A549 (cell line): Measurements from ENCODE around the gene RUNX3. TPM values are rescaled to one million over a fixed set of nuclear protein-coding genes. Genes with fewer than 3 reads are reported as not detected.

ENCODE experiments used
- ATAC-seq, 2 experiments: fragments of 200-7000 bp in 1 of 2; fragments of >200 bp in 1 of 2; cut with Nextera tagmentation in 1 of 2; cut with Tn5 transposase in 1 of 2; 3 replicates each; pipeline versions ENCODE4 v1.8.0 to v1.9.1; 2018 to 2020; ENCODE audit warnings: mild to moderate bottlenecking in 1 of 2, moderate library complexity in 1 of 2
- CTCF ChIA-PET: fragments of 300-600 bp; sonication (Branson Sonifier 250); formaldehyde crosslinking; extraction: SDS; loops from one replicate; lab custom pipeline; 2021; ENCODE audit warnings: antibody characterized with exemption, inconsistent platforms; lab: Yijun Ruan, JAX
- POLR2A ChIA-PET: fragments of 350-600 bp; formaldehyde crosslinking; extraction: SDS; loops from one replicate; lab custom pipeline; 2021; ENCODE audit warnings: antibody characterized with exemption, inconsistent platforms; lab: Yijun Ruan, JAX
- DNase-seq, 2 experiments: peaks; one replicate each; pipeline versions ENCODE4 v3.0.0 to v3.0.0-alpha.2; 2011 to 2016; ENCODE audit warnings: low read depth in 1 of 2, low spot score in 1 of 2
- FAIRE-seq: peaks from 2 replicates; lab custom pipeline; 2011; peaks lifted over from hg19 to GRCh38; lab: Jason Lieb, UNC
- H3K27ac ChIP-seq, 2 experiments: fragments of >200 bp; sonication (Bioruptor Twin); formaldehyde crosslinking; 3 replicates each; pipeline ENCODE4 v1.5.1; 2016 to 2017
- H3K4me1 ChIP-seq: fragments of >200 bp; sonication (Bioruptor Twin); formaldehyde crosslinking; 3 replicates; pipeline ENCODE4 v1.6.1; 2016
- H3K4me2 ChIP-seq: fragments of >200 bp; sonication (Bioruptor Twin); formaldehyde crosslinking; 3 replicates; pipeline ENCODE4 v1.6.1; 2016
- H3K4me3 ChIP-seq: fragments of >200 bp; sonication (Bioruptor Twin); formaldehyde crosslinking; 3 replicates; pipeline ENCODE4 v1.5.1; 2016
- H3K9me3 ChIP-seq: fragments of >200 bp; sonication (Bioruptor Twin); formaldehyde crosslinking; 3 replicates; pipeline ENCODE4 v1.6.1; 2016
- BHLHE40 ChIP-seq: IDR thresholded peaks from 2 replicates; pipeline ENCODE4 v1.6.1; 2012; ENCODE audit warnings: low read depth, low read length, inconsistent platforms
- CBX2 ChIP-seq: fragments of 200-600 bp; sonication (generic); IDR thresholded peaks from 2 replicates; pipeline ENCODE4 v1.6.1; 2016; ENCODE audit warnings: low read depth, mild to moderate bottlenecking, borderline replicate concordance
- CBX8 ChIP-seq: fragments of 200-600 bp; sonication (generic); IDR thresholded peaks from 2 replicates; pipeline ENCODE4 v1.6.1; 2016
- CEBPB ChIP-seq, 2 experiments: fragments of >200 bp in 1 of 2; sonication (Bioruptor Twin) in 1 of 2; formaldehyde crosslinking in 1 of 2; IDR thresholded peaks; 2 replicates each; pipeline ENCODE4 v1.6.1; 2012 to 2016
- CHD2 ChIP-seq: fragments of 150-350 bp; IDR thresholded peaks from 2 replicates; pipeline ENCODE4 v1.6.1; 2014; ENCODE audit warnings: low read length; ENCODE audit not compliant: partially characterized antibody
- CHD4 ChIP-seq: fragments of 200-600 bp; sonication (generic); IDR thresholded peaks from 2 replicates; pipeline ENCODE4 v1.6.1; 2016; ENCODE audit warnings: antibody characterized with exemption, mild to moderate bottlenecking, borderline replicate concordance
- E2F6 ChIP-seq: IDR thresholded peaks from 2 replicates; pipeline ENCODE4 v1.6.1; 2012; ENCODE audit warnings: low read depth, borderline replicate concordance
- EHF ChIP-seq: fragments of 250-450 bp; sonication (Bioruptor Pico); IDR thresholded peaks from 2 replicates; pipeline ENCODE4 v1.5.0; 2020; ENCODE audit warnings: mild to moderate bottlenecking
- EHMT2 ChIP-seq: fragments of 200-600 bp; sonication (generic); IDR thresholded peaks from 2 replicates; pipeline ENCODE4 v1.6.1; 2016; ENCODE audit warnings: antibody characterized with exemption, low read depth, mild to moderate bottlenecking, moderate library complexity
- ELK1 ChIP-seq: fragments of 150-350 bp; IDR thresholded peaks from 2 replicates; pipeline ENCODE4 v1.6.1; 2014; ENCODE audit warnings: low read depth, mild to moderate bottlenecking, low read length
- EP300 ChIP-seq, 2 experiments: fragments of >200 bp; sonication (Bioruptor Twin); formaldehyde crosslinking; IDR thresholded peaks; 2 replicates in 1 of 2; 3 replicates in 1 of 2; pipeline ENCODE4 v1.6.1; 2016 to 2017
- FOXS1 ChIP-seq: fragments of 250-450 bp; sonication (Bioruptor Pico); IDR thresholded peaks from 2 replicates; pipeline ENCODE4 v1.5.0; 2020; ENCODE audit warnings: mild to moderate bottlenecking, moderate library complexity
- HEYL ChIP-seq: fragments of 250-450 bp; sonication (Bioruptor Pico); IDR thresholded peaks from 2 replicates; pipeline ENCODE4 v1.8.0; 2021; ENCODE audit warnings: mild to moderate bottlenecking, moderate library complexity
- HOXA7 ChIP-seq: fragments of 250-450 bp; sonication (Bioruptor Pico); IDR thresholded peaks from 2 replicates; pipeline ENCODE4 v1.5.0; 2020; ENCODE audit warnings: mild to moderate bottlenecking, moderate library complexity
- KDM1A ChIP-seq: fragments of 200-600 bp; sonication (generic); IDR thresholded peaks from 2 replicates; pipeline ENCODE4 v1.6.1; 2016; ENCODE audit warnings: low read depth, mild to moderate bottlenecking
- KDM5A ChIP-seq: fragments of 200-600 bp; sonication (generic); IDR thresholded peaks from 2 replicates; pipeline ENCODE4 v1.6.1; 2016; ENCODE audit warnings: antibody characterized with exemption, mild to moderate bottlenecking
- MAFK ChIP-seq: fragments of 450-650 bp; IDR thresholded peaks from 2 replicates; pipeline ENCODE4 v1.6.1; 2014; ENCODE audit not compliant: partially characterized antibody
- NFE2L2 ChIP-seq: fragments of 150-350 bp; conservative IDR thresholded peaks from 2 replicates; pipeline ENCODE4 v1.6.1; 2014; ENCODE audit warnings: low read length
- NR3C1 ChIP-seq: fragments of >200 bp; sonication (Bioruptor Twin); formaldehyde crosslinking; IDR thresholded peaks from 3 replicates; pipeline ENCODE4 v1.6.1; 2017
- PBX3 ChIP-seq: IDR thresholded peaks from 2 replicates; pipeline ENCODE4 v1.6.1; 2012
- POLR2A ChIP-seq: IDR thresholded peaks from 2 replicates; pipeline ENCODE4 v1.6.1; 2012; ENCODE audit warnings: mild to moderate bottlenecking, low read length
- RFX5 ChIP-seq: fragments of 450-650 bp; IDR thresholded peaks from 2 replicates; pipeline ENCODE4 v1.7.1; 2014; ENCODE audit warnings: antibody characterized with exemption, mild to moderate bottlenecking, moderate library complexity
- SMC3 ChIP-seq: fragments of >200 bp; sonication (Bioruptor Twin); formaldehyde crosslinking; IDR thresholded peaks from 3 replicates; pipeline ENCODE4 v1.6.1; 2018; ENCODE audit warnings: inconsistent platforms
- ZFP36 ChIP-seq: fragments of 450-650 bp; IDR thresholded peaks from 2 replicates; pipeline ENCODE4 v1.6.1; 2014; ENCODE audit warnings: borderline replicate concordance; ENCODE audit not compliant: partially characterized antibody
- WGBS: methylation state at CpG from one replicate; pipeline ENCODE4 v1.1.6; 2017; ENCODE audit errors: missing lambda C conversion rate; 5-methylcytosine and 5-hydroxymethylcytosine counted together
- polyA plus RNA-seq, 4 experiments: library from polyadenylated mRNA; depleted of rRNA in 3 of 4; stranded (reverse); fragments of >200 nt; fragmentation: RNase III in 1 of 4; extraction: RNeasy Plus Mini Kit Qiagen cat#74134 plus additional on column Dnase treatment in 1 of 4; gene quantifications; 2 replicates in 3 of 4; 3 replicates in 1 of 4; pipeline ENCODE4 v1.2.3, GENCODE V29; 2011 to 2017
- TF ChIP-seq, protein P1 (sequence below): IDR thresholded peaks from 2 replicates; pipeline ENCODE4 v1.6.1; 2012
- TF ChIP-seq, protein P2 (sequence below): fragments of 200-600 bp; sonication (generic); IDR thresholded peaks from 2 replicates; pipeline ENCODE4 v1.6.1; 2016; ENCODE audit warnings: antibody characterized with exemption, mild to moderate bottlenecking, moderate library complexity
- TF ChIP-seq, protein P3 (sequence below): fragments of 450-650 bp; IDR thresholded peaks from 2 replicates; pipeline ENCODE4 v1.6.1; 2014; ENCODE audit warnings: antibody characterized with exemption

RUNX3 gene
- polyA plus RNA-seq, 2 of the 4 experiments (the other 2 are of a cell fraction) = 1.4 to 4.0 TPM

- no peak overlapping the region for H3K4me3 ChIP-seq
- ATAC-seq (no peak), FAIRE-seq (no peak), DNase-seq (no peak)
- no peak overlapping the region for H3K27ac ChIP-seq
- TF ChIP-seq KDM1A (no peak), FOXS1 (CRISPR knock-in tag) (no peak), POLR2A (no peak), CBX2 (no peak), EHMT2 (no peak), MAFK (no peak), CEBPB (IDR thresholded peaks at IDR 0.05) (no peak), BHLHE40 (no peak), RFX5 (no peak)
- TF ChIP-seq, protein P1, sequence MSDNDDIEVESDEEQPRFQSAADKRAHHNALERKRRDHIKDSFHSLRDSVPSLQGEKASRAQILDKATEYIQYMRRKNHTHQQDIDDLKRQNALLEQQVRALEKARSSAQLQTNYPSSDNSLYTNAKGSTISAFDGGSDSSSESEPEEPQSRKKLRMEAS = no peak
- TF ChIP-seq, protein P2, sequence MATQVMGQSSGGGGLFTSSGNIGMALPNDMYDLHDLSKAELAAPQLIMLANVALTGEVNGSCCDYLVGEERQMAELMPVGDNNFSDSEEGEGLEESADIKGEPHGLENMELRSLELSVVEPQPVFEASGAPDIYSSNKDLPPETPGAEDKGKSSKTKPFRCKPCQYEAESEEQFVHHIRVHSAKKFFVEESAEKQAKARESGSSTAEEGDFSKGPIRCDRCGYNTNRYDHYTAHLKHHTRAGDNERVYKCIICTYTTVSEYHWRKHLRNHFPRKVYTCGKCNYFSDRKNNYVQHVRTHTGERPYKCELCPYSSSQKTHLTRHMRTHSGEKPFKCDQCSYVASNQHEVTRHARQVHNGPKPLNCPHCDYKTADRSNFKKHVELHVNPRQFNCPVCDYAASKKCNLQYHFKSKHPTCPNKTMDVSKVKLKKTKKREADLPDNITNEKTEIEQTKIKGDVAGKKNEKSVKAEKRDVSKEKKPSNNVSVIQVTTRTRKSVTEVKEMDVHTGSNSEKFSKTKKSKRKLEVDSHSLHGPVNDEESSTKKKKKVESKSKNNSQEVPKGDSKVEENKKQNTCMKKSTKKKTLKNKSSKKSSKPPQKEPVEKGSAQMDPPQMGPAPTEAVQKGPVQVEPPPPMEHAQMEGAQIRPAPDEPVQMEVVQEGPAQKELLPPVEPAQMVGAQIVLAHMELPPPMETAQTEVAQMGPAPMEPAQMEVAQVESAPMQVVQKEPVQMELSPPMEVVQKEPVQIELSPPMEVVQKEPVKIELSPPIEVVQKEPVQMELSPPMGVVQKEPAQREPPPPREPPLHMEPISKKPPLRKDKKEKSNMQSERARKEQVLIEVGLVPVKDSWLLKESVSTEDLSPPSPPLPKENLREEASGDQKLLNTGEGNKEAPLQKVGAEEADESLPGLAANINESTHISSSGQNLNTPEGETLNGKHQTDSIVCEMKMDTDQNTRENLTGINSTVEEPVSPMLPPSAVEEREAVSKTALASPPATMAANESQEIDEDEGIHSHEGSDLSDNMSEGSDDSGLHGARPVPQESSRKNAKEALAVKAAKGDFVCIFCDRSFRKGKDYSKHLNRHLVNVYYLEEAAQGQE = no peak
- TF ChIP-seq, protein P3, sequence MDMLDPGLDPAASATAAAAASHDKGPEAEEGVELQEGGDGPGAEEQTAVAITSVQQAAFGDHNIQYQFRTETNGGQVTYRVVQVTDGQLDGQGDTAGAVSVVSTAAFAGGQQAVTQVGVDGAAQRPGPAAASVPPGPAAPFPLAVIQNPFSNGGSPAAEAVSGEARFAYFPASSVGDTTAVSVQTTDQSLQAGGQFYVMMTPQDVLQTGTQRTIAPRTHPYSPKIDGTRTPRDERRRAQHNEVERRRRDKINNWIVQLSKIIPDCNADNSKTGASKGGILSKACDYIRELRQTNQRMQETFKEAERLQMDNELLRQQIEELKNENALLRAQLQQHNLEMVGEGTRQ = no peak
- no peaks in the 10 kb centered on the region for H3K9me3 ChIP-seq
- CTCF ChIA-PET = interaction anchor here (1.1 to 1.5 kb wide), 2 partner anchors 20 to 150 kb away, joined by 4 to 5 read pairs; no protein-coding TSS in a partner anchor
- H3K4me1 ChIP-seq = 0 out of 3 replicates have a peak, but pooled peaks cover 3% of the 10 kb centered on the region
- H3K4me2 ChIP-seq = no peak overlapping the region
- POLR2A ChIA-PET = no interaction called here
- whole genome bisulfite sequencing = 51% methylated on average over 6 of the region's 6 CpGs
Observed at GRCh38 chr1:24951337-24951736, 21.3 kb upstream of the RUNX3 start.

DNA sequence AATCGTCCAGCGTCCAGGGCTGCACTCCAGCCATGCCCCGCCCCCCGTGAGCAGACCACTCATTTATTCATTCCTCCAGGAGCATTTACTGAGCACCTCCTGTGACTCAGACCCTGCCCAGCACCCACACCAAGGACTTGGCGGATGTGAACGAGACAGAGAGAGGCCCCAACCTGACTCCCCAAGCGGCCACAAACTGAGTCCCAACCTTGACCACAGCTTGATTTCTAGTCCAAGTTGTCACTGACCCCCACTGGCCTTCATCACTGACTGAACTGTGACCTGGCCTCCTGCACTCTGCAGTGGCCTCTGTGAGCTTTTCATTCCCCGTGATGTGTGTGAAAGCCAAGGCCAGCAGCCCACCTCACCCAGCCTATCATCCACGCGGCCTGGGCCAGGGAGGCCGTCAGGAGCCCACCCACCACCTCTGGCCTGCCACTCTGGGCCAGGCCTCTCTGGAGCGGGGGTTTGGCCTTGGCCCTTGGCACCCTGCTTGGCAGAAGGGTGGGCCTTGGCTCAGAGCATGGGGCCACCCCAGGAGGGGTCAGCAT lies 19.3 kb upstream of the RUNX3 start:
- no peak for FAIRE-seq
- TF ChIP-seq EHF (no peak), KDM1A (no peak), NR3C1 (no peak), SMC3 (no peak), NFE2L2 (no peak), HEYL (CRISPR knock-in tag) (no peak), E2F6 (no peak), CBX8 (no peak), CHD4 (no peak), CHD2 (no peak), RFX5 (no peak), PBX3 (no peak), KDM5A (no peak), EP300 (IDR thresholded peaks at IDR 0.05) (no peak), ELK1 (no peak), HOXA7 (no peak), ZFP36 (no peak), CEBPB (IDR thresholded peaks at IDR 0.05) (no peak), FOXS1 (CRISPR knock-in tag) (no peak)
- TF ChIP-seq, protein P2 = no peak
- ATAC-seq = no peak
- POLR2A ChIA-PET = no interaction called here
- CTCF ChIA-PET = interaction anchor here (0.5 to 1.3 kb wide), 4 partner anchors 17 to 221 kb away, joined by 3 to 5 read pairs (median 3); no protein-coding TSS in a partner anchor
- no peak overlapping the region for H3K4me3 ChIP-seq
- H3K27ac ChIP-seq = peak overlapping the region in 1 of 2 experiments; percentile 37; a peak in 1 of 6 replicates
- H3K4me2 ChIP-seq = no peak overlapping the region
- no peak for DNase-seq
- H3K9me3 ChIP-seq = no peaks in the 10 kb centered on the region
- H3K4me1 ChIP-seq = 0 out of 3 replicates have a peak, but pooled peaks cover 3% of the 10 kb centered on the region
- whole genome bisulfite sequencing = 56% methylated on average over 7 of the region's 12 CpGs
